Hematopoietic multipotent progenitor cell treated with erythropoietin and hydrocortisone succinate and interleukin-3 and kit ligand, for 17 days (in vitro differentiated cells): ENCODE results near the gene PLEKHM3.
"Not testable (repeated sequence)": the region's sequence is repeated elsewhere in the genome, so short reads cannot be mapped to it uniquely, and the experiment has no call there.

Experiments
- DNase-seq: peaks from one replicate; pipeline ENCODE4 v3.0.0-alpha.2; 2015; ENCODE audit warnings: low spot score

The PLEKHM3 gene

GRCh38 chr2:207825978-207826377 lies 199.3 kb downstream of the PLEKHM3 start:
- DNase-seq, result no peak

GRCh38 chr2:207825045-207825954 lies 200.0 kb downstream of the PLEKHM3 start:
- no peak for DNase-seq

GRCh38 chr2:207823865-207824264 lies 201.5 kb downstream of the PLEKHM3 start:
- no peak for DNase-seq

GRCh38 chr2:207819839-207820784 lies 205.2 kb downstream of the PLEKHM3 start:
- no peak for DNase-seq

GRCh38 chr2:207819021-207819797 lies 206.1 kb downstream of the PLEKHM3 start:
- no peak for DNase-seq

- DNase-seq, result no peak
Measured at GRCh38 chr2:207816546-207816945, 208.8 kb downstream of the PLEKHM3 start.

GRCh38 chr2:207815254-207815653 lies 210.1 kb downstream of the PLEKHM3 start:
- no peak for DNase-seq

GRCh38 chr2:207813942-207814341 lies 211.4 kb downstream of the PLEKHM3 start:
- no peak for DNase-seq

GRCh38 chr2:207813221-207813916 lies 212.0 kb downstream of the PLEKHM3 start:
- DNase-seq, result no peak

- DNase-seq, result no peak
Measured at GRCh38 chr2:207812726-207813080, 212.6 kb downstream of the PLEKHM3 start.

GRCh38 chr2:207812058-207812725 lies 213.1 kb downstream of the PLEKHM3 start:
- DNase-seq, result no peak

- not testable (repeated sequence) for DNase-seq
Measured at GRCh38 chr2:207811658-207812057, 213.7 kb downstream of the PLEKHM3 start.

GRCh38 chr2:207810200-207810788 lies 215.0 kb downstream of the PLEKHM3 start:
- DNase-seq, result no peak

- DNase-seq, result no peak
Measured at GRCh38 chr2:207808119-207808518, 217.2 kb downstream of the PLEKHM3 start.

GRCh38 chr2:207807516-207807915 lies 217.8 kb downstream of the PLEKHM3 start:
- DNase-seq, result no peak

GRCh38 chr2:207805566-207806226 lies 219.6 kb downstream of the PLEKHM3 start:
- no peak for DNase-seq

- DNase-seq, result no peak
Measured at GRCh38 chr2:207802650-207803049, 222.7 kb downstream of the PLEKHM3 start.

GRCh38 chr2:207801259-207801658 lies 224.1 kb downstream of the PLEKHM3 start:
- DNase-seq, result no peak

GRCh38 chr2:207796585-207797350 lies 228.6 kb downstream of the PLEKHM3 start:
- no peak for DNase-seq
